G401 (cell line): Measurements from ENCODE around the gene ARMH3. TPM values are rescaled to one million over a fixed set of nuclear protein-coding genes. Genes with fewer than 3 reads are reported as not detected.
A peak's percentile ranks its signal among the peaks of the same experiment; 100 is the strongest.

Source experiments
- DNase-seq: peaks from one replicate; pipeline ENCODE4 v3.0.0-alpha.2; 2015; ENCODE audit warnings: low spot score
- in situ Hi-C: cut with HindIII; loops from 2 replicates; pipeline ENCODE4 v1.10.0; 2016; ENCODE audit warnings: low sequenced_read_pairs, mixed read lengths
- total RNA-seq: library from RNA; depleted of rRNA; stranded (reverse); fragments of >200 nt; shearing (Covaris generic); gene quantifications from 2 replicates; pipeline ENCODE4 v1.2.3, GENCODE V29; 2014

ARMH3 gene
- total RNA-seq, 1 experiment from 2014 or later, result 15.3 TPM

DNA sequence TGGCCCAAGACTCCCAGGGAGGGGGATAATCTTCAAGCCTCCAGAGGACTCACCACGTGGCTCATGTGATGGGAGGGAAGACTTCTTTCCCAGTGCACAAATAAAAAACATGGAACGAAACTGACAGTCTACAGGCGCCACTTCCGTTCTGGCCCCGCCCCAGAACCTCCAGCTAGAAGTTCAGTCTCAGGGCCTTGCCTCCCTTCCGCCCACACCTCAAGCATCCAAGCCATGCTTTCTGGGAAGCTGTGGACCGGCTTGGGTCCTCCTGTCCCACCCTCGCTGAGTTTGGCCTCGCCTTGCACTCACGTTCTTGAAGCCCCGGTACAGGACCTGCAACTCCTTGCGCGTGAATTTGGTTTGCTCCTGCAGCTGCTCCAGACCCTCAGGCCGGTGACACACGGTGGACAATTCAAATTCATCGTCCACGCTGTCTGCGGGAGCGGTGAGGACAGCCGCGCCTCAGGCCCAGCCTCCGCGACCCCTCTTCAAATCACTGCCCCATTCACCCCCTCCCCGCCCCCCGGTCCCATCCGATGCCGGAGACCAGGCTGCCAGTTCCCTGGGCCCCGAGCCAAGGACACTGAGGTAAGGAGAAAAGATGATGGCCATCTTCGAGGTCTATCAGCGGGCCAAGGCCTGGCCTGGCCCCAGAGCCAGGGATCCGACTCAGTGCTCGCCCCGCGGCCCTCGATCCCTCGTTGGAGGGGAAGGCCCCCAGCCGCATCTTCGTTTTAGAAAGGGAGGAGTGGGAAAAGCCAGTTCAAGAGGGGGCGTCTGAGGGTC is 227.0 kb downstream of the ARMH3 start:
- in situ Hi-C loops, result no loop called here
- DNase-seq, result no peak

- in situ Hi-C loops, result no loop called here
- no peak for DNase-seq
Observed at GRCh38 chr10:101827919-101828600, 227.9 kb downstream of the ARMH3 start.

DNA sequence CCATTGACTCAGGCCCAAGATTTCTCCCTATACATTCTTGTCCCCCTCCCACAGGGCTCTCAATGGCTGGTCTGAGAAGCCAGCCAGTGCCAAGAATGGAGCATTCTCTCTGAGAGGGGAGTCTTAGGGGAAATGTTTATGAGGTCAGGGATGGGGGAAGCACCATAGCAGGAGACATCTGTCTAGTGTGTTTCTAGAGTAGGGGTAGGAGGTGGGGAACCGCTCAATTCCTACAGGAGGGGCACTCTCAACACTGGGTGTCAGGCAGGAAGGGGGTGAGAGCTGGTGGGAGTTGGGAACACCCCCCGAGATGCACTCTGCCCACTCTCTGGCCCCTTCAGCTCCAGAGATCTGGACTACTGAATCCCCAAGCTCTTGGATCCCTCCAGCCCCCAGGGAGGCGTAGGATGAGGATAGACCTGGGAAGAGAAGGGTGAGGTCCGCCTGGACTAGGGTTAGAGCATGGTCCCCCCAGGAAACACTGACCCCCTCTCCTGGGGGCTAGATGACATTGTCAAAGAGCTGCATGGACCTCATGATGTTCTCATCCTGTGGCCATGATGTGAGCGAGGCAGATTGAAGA is 229.0 kb downstream of the ARMH3 start:
- DNase-seq, result no peak
- in situ Hi-C loops, result no loop called here

- in situ Hi-C loops, result no loop called here
- DNase-seq, result no peak
Observed at GRCh38 chr10:101824736-101825135, 231.2 kb downstream of the ARMH3 start.

- in situ Hi-C loops, result no loop called here
- no peak for DNase-seq
Observed at GRCh38 chr10:101818872-101819633, 236.9 kb downstream of the ARMH3 start.

DNA sequence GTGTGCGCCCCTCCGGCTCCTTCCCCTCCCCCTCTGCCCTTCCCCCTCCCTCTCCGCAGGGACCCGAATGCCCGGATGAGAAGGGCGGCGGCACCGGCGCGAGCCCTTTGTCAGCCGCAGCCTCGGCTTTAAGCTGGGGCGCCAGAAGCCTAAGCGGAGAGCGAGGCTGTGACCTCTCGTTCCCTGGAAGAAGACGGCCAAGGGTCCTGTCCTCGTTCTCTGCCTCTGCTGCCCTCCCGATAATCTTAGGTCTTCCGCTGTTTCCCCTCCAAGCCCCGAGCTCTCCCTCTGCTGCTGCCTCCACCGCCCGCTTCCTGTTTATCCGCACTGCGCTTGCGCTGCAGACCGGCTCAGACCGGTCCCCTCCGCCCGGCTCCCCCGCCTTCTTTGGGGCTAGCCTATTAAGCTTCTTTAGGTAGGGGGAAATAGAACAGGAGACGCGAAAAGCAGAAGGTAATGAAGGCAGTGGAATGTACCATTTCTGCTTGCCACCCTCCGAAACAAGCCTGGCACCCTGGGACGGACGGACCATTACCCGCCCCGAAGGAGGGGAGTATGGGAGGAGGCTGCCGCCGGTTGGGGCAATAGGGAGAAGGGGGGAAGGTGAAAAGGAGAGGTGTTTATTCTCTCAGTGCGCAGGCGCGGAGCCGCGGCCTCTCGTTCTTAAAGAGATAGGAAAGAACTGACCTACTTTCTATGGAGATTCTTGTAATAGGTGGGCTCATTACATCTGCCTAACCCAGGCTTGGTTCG is 237.7 kb downstream of the ARMH3 start, which contains the start of gene OGA:
TSS of gene OGA (minus strand) at position 326 of the 753 bp plus-strand sequence. CDS start 422 bp downstream, outside the sequence.
- in situ Hi-C loops, result no loop called here

DNA sequence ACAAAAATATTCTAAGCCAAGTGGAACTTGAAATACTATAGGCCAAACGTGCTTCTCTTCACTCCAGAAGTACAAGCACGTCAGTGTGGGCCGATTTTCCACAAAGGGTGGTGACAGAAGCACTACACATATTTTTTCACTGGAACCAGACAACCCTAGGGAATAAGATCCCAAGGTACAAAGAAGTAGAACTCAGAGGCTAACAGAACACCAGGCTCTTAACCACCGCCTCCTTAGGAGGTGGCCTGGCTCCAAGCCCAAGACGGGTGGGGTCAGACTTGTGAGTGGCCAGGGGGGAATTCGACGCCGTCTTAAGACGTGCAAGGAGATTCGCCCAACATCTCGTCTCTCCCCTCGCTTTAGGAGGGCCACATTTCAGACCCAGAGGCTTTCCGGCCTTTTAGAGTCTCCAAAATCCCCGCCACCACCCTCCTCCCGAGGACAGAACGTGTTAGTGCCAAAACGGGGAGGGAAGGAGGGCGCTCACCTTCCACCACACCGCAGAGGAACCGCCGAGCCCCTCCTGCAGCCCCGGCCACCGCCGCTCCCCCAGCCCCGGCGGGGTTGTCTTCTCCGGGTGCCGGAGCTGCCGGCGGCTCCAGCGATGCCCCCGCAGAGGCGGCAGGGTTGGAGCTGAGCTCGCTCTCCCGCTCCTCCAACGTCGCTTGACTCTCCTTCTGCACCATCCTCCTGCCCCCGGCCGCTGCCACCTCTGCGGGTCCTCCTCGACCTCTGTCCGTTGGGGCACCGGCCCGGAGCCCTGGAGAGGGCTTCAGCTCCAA is 238.4 kb downstream of the ARMH3 start:
- in situ Hi-C loops, result no loop called here
- DNase-seq, result peak; percentile 75

More for the DNA sequence above, 237.7 kb downstream of the ARMH3 start, which contains the start of gene OGA:
- peak; percentile 100 for DNase-seq

DNA sequence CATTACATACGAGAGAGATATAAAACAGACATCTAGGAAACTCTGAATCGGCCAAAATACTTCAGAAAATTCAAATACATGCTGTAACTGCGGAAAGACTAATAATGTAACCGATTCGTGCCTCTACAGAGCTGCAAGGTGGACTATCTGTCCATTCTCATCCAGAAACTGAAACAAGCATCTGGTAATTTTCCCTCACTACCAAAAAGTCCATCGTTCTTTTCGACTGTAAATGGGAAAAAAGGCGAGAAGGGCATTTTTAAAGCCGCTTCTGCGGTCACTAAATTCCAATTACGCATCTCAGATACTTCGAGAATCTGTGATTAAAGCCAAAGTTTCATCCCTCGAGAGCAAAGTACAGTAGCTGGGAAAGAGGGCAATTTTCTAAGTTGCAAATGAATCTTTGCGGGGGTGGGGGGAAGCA is 239.0 kb downstream of the ARMH3 start:
- in situ Hi-C loops, result no loop called here
- DNase-seq, result no peak

- in situ Hi-C loops, result no loop called here
- DNase-seq, result no peak
Observed at GRCh38 chr10:101816376-101816775, 239.6 kb downstream of the ARMH3 start.

DNA sequence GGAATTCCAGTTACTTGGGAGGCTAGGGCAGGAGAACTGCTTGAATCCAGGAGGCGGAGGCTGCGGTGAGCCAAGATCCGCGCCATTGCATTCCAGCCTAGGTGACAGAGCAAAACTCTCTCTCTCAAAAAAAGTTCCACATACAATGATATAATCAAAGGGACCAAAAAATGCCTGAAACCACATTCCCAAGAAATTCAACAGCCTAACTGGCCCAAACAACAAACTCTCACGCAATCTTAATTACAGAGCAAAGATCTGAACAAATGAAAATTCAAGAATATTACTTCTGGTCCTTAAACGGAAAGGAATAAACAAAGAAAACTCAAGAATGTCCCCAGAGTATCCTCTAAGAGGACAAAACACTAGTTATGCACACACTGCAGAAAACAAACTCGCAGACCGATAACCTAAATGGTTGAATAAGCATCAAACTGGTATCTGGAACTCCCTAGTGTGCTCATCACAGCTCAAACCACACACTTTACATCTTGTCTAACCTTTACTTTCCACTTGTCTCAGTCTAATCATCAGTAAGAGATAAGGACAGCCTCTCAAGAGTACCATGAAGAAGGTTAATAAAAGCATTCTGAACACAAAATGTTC is 241.4 kb downstream of the ARMH3 start:
- in situ Hi-C loops, result no loop called here
- no peak for DNase-seq

DNA sequence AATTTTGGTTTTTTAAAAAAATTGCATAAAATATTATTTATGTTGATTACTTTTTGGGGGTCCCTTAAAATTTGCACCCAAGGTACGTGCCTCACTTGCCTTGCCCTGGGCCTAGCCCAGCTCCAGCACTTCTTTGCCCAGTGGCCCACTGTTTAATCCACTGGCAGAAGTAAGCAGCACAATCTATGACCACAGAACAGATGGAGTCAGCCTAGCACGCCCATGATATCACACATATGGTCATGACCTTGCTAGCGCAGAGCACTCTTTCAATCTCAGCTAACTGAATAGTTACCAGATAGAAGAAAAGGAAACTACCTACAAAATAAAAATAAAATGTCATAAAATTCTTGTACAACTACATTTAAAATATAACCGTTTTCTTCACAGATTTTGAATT is 243.4 kb downstream of the ARMH3 start:
- peak; percentile 64 for DNase-seq
- in situ Hi-C loops, result no loop called here

- DNase-seq, result no peak
- in situ Hi-C loops, result no loop called here
Observed at GRCh38 chr10:101807158-101807557, 248.8 kb downstream of the ARMH3 start.

- no peak for DNase-seq
- in situ Hi-C loops, result no loop called here
Observed at GRCh38 chr10:101803511-101803910, 252.5 kb downstream of the ARMH3 start.

DNA sequence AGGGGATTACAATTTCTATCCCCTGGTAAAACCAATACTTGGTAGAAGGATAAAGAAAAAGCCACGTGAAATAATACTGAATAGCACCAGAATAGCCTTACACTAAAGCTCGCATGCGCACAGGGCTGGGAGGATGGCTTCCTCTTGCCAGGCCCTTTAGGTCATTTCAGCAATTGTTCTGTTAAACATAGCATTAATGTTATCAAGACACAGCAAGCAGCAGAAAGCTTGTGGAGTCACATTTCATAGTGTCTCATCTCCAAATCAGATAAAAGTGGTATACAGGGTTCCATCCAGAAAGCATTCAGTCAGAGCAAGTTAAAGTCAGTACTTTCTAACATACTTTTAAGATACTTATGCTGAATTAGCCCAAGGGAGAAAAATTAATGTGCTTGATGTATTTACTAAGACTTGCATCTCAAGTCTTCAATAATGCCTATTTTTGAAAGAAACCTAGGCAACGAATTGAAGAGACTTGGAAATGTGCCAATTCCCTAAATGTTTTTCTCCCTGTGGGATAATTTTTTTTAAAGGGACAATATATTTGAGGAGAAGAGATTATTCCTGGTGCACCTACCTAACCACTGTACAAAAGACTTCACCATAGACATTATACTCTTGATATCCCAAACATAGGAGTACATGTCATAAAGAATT is 258.4 kb downstream of the ARMH3 start:
- in situ Hi-C loops, result no loop called here
- no peak for DNase-seq
